AG08396 (cell line): ENCODE results near the gene SULT1A4.
"Not testable (repeated sequence)": the region's sequence is repeated elsewhere in the genome, so short reads cannot be mapped to it uniquely, and the experiment has no call there.

Experiments used
- DNase-seq: peaks from one replicate; pipeline ENCODE4 v3.0.0; 2012; ENCODE audit warnings: low spot score, mixed read lengths

SULT1A4 gene

GRCh38 chr16:29459706-29460646 lies at the start of gene SULT1A4:
Gene SULT1A4 (plus strand): TSS chr16:29459913. CDS start chr16:29461386, 1,473 bp downstream.
- DNase-seq: not testable (repeated sequence)

GRCh38 chr16:29423587-29423986 lies 36.1 kb upstream of the SULT1A4 start:
- DNase-seq: not testable (repeated sequence)

GRCh38 chr16:29425390-29425789 lies 34.3 kb upstream of the SULT1A4 start:
- DNase-seq: not testable (repeated sequence)

GRCh38 chr16:29453754-29454153 lies 6.0 kb upstream of the SULT1A4 start:
- not testable (repeated sequence) for DNase-seq

GRCh38 chr16:29454269-29454668 lies 5.4 kb upstream of the SULT1A4 start, which contains the start of the genes BOLA2 and SLX1B:
Gene BOLA2 (minus strand): TSS chr16:29454351. CDS start chr16:29454253, 98 bp downstream.
Gene SLX1B (plus strand): TSS chr16:29454533.
- not testable (repeated sequence) for DNase-seq

GRCh38 chr16:29454828-29455227 lies 4.9 kb upstream of the SULT1A4 start:
- not testable (repeated sequence) for DNase-seq

GRCh38 chr16:29457660-29458059 lies 2.1 kb upstream of the SULT1A4 start:
- DNase-seq: not testable (repeated sequence)

GRCh38 chr16:29460647-29461030 lies 926 bp downstream of the SULT1A4 start:
- not testable (repeated sequence) for DNase-seq

GRCh38 chr16:29465985-29466824 lies 6.5 kb downstream of the SULT1A4 start:
- not testable (repeated sequence) for DNase-seq

GRCh38 chr16:29466904-29467303 lies 7.2 kb downstream of the SULT1A4 start:
- DNase-seq: not testable (repeated sequence)

- DNase-seq: not testable (repeated sequence)
These were observed 8.1 kb downstream of the SULT1A4 start for GRCh38 chr16:29467654-29468366.

- DNase-seq: not testable (repeated sequence)
These were observed 9.9 kb downstream of the SULT1A4 start for GRCh38 chr16:29469660-29470059.

- DNase-seq: not testable (repeated sequence)
These were observed 12.4 kb downstream of the SULT1A4 start for GRCh38 chr16:29472065-29472464.

- DNase-seq: not testable (repeated sequence)
These were observed 22.6 kb downstream of the SULT1A4 start for GRCh38 chr16:29482276-29482675.

- not testable (repeated sequence) for DNase-seq
These were observed 46.6 kb downstream of the SULT1A4 start, which contains the start of gene NPIPB12 for GRCh38 chr16:29506308-29506707. Gene NPIPB12 (minus strand): TSS chr16:29506408.
